Stimulated activated CD8-positive, alpha-beta memory T cell treated with anti-CD3 and anti-CD28 coated beads, Interleukin-4, amount 100 ng/mL, for 4 hours (primary cell): ENCODE data around the gene SLC38A4.

ENCODE experiments used
- DNase-seq, 2 donors: peaks; one replicate each; pipeline ENCODE4 v3.0.0-alpha.2; 2020; ENCODE audit warnings: low read depth in 2 of 2, low spot score in 1 of 2

SLC38A4 gene

DNA sequence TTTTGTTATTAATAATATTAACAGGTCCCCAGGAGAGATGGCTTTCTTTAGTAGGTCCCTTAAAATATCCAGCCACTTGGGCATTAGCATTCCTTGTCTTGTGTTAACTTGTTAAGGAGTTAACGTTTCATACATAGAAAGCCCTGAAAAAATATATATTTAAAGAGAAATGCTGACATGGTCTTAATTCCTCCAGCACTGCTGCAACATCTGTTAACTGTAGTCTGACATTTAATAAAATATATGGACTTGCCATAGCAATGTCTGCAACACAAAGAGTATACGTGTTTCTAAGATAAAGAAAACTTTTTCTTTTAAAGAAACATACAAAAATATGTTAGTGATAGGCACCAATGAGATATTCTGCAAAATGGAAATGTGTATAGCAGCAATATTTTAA, 10.0 kb downstream of the SLC38A4 start:
- DNase-seq, result no peak

DNA sequence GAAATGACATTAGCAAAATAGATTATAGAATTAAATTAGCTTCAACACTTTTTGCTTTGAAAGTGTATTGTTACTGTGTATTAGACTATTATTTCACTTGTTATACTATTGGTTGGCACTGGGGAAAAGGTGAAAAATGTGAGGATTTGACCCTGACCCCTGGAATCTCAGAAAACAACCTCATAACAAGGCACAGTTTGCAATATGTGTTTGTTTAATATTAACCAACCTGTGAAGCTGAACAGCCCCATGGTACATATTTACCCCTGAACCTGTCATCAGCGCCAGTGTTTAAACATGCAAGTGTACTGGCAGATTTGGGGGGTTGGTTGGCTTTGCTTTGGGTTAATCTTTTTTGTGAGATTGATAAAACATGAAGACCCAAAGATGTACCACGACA, 11.7 kb downstream of the SLC38A4 start:
- no peak for DNase-seq

DNA sequence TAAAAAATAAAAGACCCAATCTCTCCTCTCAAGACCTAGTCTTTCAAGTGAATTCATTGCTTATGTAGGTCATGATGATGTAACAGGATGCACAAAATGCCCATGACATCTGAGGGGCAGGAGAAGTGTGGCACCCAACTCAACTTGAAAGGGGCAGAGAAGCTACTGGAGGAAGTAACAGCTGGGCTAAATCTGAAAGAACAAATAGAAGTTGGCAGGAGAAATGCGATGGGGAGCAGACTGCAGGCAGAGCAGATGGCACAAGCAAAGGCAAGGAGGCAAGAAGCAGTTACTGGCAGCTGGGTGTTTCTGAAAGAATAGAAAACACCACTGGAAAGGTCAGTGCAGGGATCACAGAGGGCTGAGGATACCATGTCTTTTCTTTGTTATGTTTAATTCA, 14.6 kb downstream of the SLC38A4 start:
- no peak for DNase-seq

DNA sequence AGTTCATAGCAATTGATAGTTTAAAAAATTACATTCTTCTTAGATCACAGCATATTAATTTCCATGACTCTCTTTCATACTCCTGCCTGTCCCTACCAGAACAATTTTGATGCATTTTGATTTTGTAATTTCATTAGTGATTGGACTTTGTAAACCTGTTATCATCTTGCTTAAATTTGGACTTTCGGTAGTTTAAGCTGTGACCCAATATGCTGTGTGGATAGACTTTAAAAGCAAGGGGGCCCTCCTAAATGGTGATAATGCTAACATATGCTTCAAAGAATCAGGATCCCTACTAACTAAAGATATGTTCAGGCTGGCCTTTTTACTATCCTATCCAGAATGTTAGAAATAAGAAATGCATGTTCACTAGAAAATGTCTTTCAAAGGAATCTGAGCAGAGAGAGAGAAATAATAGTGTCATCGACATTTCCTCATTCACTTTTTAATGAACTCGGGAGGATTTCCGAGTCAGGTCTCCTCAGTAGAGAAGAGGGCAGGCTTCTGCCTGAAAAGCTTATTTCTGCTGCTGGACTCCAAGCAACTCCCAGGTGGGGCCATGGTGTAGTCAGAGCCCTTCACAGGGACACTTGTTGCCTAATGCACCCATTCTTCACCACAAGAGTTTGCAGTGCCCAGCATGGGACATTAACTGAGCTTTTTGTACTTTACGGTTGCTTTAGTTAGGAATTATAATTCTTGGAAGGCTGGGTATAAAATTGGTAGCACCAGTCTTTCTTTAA, 16.7 kb downstream of the SLC38A4 start:
- DNase-seq, result no peak

DNA sequence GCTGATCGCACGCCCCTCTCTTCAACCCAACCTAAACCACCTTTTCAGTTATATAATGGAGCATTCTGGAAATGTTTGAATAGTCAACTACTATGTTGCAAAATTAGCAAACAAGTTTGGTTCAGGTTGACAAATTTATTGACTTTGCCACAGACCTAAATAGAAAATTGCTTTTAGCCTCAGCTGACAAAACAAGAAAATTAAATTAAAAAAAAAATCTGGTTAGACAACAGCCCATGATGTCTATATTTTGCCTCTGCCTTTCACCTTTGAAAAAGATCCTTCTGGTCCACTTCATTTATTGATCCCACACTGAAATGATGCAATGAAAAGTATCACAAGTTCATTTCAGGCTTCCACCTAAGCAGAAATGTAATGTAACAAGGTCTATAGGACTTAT, 17.5 kb downstream of the SLC38A4 start:
- no peak for DNase-seq

DNA sequence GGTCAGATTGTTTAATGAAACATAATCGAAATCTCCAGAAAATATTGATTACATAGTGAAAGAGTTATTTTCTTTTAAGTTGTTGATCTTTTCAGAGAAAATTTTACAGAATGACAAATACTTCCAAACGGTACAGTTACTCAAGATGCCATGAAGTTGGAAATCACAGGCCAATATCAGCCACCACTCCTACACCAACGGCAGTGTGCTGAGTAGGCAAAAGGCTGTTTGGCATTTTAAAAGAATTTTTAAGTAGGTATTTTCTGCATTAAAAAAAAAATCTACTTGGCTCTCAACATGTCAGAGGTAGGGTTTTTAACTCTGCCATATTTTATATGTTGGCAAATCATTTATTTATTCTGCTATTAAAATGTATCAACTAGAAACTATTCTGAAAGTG, 21.7 kb downstream of the SLC38A4 start:
- no peak for DNase-seq

DNA sequence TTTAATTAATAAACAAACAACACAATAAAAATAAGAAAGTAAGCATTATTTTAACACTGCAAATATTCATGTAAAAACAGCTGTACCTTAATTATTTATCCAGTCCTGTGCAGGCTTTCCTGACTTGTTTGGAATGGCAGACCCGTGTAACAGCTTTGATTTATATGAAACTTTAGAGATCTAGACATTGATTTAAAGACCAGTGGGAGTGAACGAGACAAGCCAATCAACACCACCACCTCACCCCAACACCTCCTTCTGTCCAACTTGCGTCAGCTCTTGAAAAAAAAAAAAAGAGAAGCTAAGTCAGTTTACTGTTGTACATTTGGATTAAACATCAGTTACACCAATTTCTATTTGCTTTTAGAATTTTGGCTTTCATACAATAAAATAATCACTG, 22.3 kb downstream of the SLC38A4 start:
- no peak for DNase-seq

DNA sequence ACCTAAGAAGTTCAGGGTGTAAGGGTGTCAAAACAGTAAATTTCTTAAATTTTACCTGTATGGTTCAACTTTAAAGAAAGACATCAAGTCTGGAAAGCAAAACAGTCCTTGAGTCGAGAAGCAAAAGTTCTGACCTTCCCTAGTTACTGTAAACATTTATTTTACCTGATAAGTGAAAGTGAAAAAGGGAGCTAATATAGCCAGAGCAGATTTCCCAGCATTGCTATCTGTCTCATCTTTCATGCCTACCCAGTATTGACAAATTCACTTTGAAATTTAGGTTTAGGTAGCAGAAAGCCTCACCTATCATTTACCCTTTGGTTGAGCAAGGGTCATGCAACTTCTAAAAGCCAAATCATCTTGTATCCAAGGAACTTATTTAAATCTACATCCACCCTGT, 24.5 kb downstream of the SLC38A4 start:
- DNase-seq, result no peak

DNA sequence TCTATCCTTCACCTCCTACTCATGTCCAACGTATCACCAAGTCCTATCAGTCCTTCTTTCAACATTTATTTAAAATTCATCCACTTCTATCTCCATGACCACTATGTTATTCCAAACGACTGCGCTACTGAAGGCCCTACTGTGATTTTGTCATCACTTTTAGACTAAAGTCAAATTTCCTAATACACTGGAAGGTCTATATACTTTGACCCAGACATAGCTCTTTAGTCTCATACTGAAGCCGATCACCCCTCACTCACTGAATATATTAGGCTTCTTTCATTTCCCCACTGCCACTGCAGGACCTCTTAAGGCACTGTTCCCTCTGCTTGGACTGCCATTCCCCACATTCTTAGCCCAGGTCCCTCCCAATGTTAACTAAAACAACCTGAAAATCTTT, 25.6 kb downstream of the SLC38A4 start:
- no peak for DNase-seq

DNA sequence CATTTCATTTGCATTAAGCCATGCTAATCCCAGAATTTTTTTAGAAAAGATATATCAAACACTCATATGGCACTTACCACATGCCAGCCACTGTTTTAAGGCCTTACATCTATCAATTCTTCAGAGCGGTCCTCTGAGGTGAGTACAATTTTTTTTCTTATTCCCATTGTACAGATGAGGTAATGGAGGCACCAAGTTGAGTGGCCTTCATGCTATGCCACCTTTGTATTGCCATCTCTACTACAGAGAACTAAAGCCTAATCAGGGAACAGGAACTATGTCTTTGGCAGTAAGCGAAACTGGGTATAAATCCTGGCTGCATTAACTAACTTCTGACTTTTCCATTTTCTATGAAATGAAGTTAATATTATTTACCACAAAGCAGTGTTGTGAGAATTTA, 27.1 kb downstream of the SLC38A4 start:
- DNase-seq, result no peak

DNA sequence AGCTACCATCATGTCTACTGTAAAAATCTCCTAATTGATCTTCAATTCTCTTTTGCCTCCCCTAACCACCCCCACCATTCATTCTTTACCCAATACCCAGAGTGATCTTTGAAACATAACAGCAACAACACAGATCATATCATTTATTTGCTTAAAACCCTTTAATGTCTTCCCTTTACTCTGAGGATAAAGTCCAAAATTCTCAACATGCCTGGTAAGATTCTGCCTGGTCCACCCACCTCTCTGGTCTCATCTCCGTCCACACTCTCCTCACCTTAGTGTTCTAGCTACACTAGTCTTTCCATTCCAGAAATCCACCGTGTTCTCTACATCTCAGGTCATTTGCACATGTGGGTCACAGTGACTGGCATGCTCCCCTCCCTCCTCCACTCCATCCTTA, 27.7 kb downstream of the SLC38A4 start:
- DNase-seq, result no peak

DNA sequence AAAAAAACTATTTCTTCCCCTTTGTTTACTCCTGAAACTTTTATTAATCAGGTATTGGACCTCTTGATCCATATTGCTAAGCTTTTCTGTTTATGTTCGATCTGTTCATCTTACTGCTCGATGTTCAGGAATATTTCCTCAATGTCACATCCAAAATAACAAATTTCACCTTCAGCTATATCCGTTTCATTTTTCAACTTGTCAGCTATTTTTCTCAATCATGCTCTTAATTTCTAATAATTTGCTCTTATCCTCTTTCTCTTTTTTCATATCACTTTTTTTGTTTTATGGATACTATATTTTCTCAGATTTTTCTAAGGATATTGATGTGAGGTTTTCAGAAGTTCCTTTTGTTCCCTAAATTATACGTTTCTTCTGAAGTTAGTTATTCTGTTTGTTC, 29.8 kb downstream of the SLC38A4 start:
- no peak for DNase-seq

DNA sequence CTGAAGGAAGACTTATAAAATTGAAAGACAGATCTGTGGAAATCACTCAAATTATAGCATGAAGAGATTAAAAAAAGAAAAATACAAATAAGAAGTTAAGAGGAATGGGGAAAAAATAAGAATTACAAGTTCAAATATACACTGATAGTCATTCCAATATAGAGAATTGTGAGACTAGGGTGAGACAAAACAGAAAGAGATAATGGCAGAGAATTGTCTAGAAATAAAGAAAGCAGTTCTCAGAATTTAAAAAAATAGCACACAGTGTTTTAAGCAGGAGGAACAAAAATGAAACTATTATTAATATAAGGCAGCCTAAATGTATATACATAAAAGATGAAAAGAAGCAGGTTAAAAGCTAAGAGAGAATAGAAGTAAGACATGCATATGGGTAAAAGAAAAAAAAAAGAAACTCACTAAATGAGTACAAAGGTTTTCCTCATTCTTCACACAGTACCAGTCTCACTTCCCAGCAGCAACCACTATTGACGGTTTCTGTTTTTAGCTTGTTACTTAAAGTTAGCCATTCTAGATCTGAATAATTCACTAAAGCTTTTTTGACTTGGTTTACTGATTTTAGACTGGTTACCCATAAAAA, 31.1 kb downstream of the SLC38A4 start:
- no peak for DNase-seq

DNA sequence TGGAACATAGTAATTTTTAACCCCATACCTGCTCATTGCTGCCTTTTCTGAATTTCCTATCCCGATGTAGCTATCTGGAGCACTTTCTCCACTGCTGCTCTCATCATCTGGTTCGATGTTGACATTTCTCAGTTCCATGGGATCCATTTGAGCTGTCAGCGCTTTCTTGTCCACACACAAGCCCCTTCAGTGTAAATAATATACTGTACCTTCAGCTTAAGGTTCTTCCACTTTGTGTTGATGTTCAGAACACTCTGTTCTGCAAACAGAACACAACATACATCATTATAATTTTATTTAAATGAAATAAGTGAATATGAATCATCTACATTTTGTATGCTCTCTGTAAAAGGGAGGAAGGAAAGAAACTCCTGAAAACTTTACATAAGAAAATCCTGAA, 32.9 kb downstream of the SLC38A4 start:
- no peak for DNase-seq

DNA sequence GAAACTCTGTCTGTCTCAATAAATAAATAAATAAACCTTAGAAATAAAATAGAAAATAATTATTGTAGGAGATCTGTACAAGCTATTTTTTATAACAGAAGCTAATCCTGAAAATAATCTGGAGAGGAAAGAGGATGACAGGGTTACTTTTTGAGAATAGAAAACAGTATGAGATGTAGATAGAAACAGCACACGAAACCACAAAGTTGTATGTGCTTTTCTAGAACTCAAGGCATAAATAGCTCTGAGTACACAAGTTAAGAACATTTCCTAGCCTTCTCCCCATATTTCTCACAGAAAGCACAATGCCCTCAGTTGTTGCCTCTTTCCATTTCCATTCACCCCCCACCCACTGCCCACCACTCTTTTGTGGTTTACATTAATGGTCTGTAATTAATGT, 35.7 kb downstream of the SLC38A4 start:
- DNase-seq, result no peak

DNA sequence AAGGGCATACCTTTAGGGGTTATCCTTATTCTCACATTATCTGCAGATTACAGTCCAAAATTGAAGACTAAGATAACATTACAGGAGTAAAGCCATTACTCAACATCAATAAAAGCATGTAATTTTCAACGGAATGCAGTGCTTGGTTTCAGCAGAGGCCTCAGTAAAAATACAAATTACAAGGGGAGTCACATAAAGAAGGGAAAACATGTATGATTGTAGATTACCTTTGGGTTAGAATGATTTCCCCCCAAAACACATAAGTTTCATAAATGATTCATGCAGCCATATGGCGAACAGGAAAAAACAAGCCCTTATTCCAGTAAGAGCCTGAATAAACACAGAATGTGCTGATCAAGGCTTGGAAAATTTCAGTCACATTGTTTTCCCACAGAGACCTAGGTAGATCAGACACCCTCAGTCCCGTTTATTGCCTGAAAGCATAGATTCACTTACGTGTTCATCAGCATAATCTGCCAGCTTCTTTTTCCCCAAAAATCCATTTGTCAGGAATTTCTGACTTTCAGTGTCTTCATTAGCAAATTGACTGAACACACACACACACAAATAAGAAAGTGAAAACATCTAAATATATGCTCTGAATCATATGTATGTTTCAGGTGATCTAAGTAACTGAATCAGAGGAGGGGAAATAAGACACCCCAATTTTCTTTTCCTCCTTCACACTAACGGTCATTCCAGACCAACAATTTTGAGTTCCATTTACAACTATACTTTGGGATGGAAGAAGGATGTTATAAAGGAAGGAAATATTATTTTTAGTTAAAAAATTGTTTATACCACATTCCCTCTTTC, 37.5 kb downstream of the SLC38A4 start:
- no peak for DNase-seq

DNA sequence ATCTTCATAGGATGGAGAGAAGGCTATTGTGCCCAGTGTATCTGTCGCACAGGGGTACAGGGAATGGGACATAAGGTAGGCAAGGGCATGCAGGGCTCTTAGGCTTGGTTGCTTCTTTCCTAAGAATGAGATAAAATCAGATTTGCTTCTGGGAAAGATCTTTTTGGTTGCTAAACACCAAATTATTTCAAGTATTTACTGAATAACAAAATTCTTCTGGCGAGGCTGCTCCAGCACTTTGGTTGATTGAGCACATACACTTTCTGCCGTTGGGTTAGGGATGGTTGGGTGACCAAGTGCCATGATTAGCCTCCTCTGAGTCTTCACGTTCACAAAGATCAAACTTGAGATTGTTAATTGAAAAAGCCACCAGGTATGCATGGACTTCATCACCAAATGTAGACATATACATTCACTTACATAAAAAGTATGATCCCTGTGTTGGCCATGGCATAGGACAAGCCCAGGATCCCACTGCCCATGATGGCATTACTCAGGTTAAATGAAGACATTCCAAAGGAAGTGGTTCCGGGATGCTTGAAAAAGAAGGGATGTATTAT, 38.2 kb downstream of the SLC38A4 start:
- no peak for DNase-seq

DNA sequence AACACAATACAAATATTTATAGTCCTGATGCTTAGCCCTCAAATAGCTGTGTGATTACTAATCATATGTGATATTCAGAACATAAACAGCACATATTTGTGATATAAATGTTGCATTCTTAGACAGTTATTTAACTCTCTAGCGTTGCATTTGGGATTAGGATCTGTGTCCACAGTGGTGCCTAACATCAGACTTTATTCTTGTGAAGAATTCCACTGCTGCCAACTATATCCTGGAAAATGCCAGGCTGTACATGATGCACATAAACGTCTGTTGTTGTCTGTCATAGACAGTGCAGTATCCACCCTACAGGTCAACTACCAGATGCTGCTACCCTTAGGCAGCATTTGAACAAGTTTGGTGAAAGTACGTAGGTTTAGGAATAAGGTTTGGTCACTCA, 39.0 kb downstream of the SLC38A4 start:
- no peak for DNase-seq

DNA sequence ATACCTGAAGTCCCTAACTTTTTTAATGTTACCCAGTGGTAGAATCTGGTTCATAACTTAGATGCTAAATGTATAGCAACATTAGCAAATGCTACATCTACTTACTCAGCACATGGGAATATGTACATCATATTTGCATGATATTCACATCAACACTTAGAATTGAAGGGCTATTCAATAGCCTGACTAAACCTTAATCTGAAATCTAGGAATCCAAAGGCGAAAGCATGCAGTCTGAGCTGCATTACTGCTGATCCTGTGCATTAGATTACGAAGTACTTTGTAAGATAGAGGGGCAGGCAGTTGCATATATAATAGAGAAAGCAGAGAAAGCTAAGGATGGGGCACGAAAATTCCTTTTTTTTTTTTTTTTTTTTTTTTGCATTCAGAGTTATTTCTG, 40.4 kb downstream of the SLC38A4 start:
- no peak for DNase-seq

DNA sequence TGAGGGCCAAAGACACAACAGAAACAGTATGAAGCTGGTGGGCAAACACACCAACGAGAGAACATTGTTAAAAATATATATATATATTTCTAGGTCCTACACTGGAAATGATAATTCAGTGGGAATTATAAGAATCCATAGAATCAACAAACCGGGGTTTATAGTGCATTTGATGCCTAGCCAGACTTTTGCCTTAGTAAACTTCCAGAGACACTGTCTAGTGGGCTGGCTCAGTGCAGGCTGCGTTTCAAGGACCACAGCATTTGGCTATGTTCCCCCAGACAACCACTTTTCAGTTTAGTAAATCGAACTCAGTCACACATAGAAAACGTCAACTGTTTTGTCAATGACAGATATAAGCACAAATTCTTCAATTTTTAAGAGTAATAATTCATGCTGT, 41.9 kb downstream of the SLC38A4 start:
- no peak for DNase-seq

DNA sequence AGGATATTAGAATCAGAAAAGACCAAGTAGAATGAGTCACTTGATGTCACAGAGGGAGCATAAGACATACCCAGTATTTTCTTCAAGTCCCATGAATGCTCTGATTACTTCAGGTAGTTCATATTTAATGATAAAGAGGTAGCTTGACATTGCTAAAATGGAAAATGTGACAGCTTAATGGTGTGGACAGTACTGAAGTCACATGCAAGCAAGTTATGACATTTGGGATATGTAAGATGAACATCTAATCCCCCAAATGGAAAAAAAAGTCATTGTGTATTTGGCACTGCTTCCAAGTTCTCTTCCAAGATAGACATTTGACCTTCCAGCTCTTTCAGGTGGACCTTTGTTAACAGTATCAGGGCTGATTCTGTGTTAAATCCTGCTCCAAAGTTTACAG, 45.9 kb downstream of the SLC38A4 start:
- no peak for DNase-seq

DNA sequence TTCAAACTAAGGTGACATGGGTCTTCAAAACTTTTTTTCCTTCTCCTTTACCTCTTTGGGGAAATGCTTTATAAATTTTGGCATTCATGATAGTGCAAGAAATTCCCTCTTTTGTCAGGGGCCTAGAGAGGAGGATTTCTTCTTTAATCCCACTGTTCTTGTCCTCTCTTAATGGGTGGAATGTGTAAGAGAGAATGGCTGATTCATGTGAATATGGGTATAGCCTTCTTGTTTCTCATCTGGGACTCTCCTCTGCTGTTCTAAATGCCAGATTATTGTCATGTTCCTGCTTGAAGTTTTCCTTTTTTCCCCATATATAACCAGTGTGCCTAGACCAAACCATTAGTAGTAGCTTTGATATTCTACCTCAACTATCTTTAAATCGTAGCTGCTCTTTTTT, 46.7 kb downstream of the SLC38A4 start:
- no peak for DNase-seq
